Activated CD8-positive, alpha-beta memory T cell treated with anti-CD3 and anti-CD28 coated beads for 4 hours (primary cell): ENCODE results near the gene EGR1.
"Not testable (repeated sequence)": the region's sequence is repeated elsewhere in the genome, so short reads cannot be mapped to it uniquely, and the experiment has no call there.

Experiments
- DNase-seq, 2 donors: peaks; one replicate each; pipeline ENCODE4 v3.0.0-alpha.2; 2020; ENCODE audit warnings: low read depth in 2 of 2

Gene EGR1

GRCh38 chr5:138469540-138470321 lies 4.5 kb downstream of the EGR1 start:
- DNase-seq, result peak in 1 of 2 donors; percentile 29

DNA sequence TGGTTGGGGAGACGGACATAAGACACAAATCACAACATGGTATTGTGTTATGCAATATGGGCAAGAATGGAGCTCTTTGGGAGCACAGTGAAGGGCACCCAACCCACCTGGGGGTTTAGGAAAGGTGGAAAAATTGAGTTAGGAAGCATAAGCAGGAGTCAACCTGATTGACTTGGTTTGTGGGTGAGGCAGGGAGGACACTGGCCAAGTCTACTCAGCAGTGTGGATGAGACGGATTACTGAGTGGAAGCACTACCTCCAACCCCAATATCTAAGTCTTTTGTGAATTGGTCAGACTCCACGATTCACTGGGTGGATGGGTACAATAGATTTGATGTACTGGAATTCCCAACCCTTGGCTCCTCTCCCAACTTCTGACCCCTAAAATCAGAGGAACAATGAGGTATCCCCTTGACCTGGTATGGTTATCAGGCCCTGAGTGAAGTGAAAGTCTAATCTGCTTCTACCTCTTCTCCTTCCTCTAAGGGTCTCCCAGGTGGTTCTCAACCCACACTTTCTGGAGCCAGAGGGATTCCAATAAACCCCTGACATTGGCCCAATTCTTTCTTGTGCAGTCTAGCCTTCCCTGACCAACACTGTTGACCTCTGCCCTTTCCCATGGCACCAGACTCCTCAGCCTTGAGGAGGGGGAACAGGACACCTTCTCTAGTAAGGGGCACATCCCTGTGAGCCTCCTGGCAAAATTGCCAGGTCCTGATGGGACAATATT lies 5.2 kb downstream of the EGR1 start:
- DNase-seq, result no peak

DNA sequence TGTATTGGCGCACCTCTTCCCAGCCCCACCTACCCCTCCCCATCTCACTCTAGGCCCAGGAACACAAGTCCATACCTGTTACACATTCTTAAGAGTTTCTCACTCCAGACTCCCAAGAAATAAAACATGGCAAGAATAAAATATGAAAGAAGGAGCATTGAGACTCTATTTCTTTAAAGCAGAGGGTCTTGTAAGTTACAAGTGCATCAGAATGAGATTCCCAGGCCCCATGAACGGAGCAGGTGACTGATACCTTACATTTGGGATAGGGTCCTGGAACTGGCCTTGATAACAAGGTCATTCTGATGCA lies 5.7 kb downstream of the EGR1 start:
- DNase-seq, result no peak

GRCh38 chr5:138472353-138472752 lies 7.1 kb downstream of the EGR1 start:
- no peak for DNase-seq

- not testable (repeated sequence) for DNase-seq
Observed at GRCh38 chr5:138473151-138473550, 7.9 kb downstream of the EGR1 start.

GRCh38 chr5:138476918-138477317 lies 11.6 kb downstream of the EGR1 start:
- DNase-seq, result no peak

- no peak for DNase-seq
Observed at GRCh38 chr5:138482638-138483037, 17.4 kb downstream of the EGR1 start.

DNA sequence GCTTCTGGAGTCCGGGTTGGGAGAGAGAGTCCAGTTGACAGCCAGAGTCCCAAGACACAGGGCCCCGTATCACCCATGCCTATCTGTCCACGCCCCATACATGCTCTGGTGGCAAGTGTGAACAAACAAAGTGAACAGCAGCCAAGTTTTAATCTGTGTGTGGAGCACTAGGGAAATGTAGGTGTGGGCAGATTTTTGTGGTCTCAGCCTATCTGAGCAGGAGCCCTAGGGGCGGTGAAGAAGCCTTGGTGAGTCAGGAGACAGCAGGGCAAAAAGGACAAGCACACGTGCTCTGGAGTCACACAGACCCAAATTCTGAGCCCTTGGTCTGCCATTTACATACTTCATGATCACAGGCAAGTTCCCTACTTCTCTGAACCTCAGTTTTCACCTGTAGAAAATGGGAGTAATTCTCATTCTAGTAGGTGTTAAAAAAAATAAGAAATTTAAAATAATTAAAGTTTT lies 23.2 kb downstream of the EGR1 start:
- DNase-seq, result no peak

DNA sequence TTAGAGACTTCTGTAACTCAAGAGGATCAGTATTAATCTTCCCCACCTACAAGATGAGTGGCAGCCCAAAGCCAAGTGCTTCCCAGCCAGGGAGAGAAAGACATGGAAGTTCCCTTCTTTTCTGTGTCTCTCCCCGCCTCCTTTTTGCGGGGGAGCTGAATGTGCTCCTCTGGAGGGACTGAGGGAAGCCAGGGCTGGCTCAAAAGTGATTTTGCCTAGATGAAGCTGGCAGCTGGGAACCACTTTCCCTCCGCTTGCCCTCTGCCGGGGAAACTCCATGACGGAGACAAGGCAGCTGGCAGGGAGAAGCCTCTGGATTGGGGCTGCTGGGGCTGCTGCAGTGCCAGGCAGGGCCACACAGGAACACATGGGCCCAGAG lies 24.4 kb downstream of the EGR1 start:
- DNase-seq, result no peak

DNA sequence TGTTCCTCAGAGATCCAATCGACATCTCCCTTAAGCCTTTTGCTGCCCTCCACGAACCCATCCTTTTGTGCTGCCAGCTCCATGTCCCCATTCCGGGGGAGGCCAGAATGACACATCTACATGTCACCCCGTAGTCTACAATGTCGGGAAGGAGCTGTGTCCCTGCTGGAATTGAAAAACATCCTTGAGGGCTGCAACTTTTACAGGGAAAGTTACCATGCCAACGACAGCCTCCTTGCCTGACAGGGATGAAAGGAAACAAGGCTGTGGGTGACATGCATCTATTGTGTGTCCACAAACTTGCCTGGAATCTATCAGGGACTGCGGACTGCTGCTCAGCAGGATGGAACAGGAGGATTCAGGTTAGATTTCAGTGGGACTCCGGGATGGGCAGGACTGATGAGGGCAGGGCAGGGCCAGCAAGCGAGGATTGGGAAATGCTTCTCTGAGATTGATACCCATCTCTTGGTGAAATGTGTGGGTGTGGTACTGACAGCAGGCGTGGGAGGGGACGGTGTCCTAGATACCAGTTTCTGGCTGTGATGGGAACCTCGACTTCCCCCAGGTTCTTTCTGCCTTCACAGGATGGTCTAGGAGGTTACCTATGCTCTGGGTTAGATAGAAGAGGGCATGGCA lies 25.5 kb downstream of the EGR1 start:
- DNase-seq, result no peak

GRCh38 chr5:138491284-138491648 lies 26.0 kb downstream of the EGR1 start:
- no peak for DNase-seq

- peak; percentile 64 to 70 for DNase-seq
Observed at GRCh38 chr5:138491669-138492559, 26.6 kb downstream of the EGR1 start.

DNA sequence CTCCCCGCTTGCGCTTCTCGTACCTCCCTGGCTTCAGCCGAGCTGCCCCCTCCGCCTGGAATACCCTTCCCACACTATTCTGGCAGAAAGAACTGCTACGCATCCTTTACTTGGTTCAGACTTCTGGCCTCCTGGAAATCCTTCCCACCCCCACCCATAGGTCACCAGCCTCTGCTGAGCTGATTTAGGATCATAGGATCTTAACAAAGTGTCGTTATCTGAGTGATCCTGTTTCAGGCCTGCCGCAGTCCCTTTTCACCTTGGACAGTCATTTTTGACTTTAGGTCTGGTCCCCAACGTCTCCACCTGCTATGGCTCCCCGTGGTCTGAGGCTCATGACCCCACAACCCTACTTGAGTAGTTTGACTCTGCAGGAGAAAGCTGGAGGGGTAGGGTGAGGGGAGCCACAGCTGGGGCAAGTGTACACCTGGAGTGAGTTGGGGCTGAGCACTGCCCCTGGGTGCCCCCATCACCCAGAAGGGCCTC lies 27.3 kb downstream of the EGR1 start:
- no peak for DNase-seq

DNA sequence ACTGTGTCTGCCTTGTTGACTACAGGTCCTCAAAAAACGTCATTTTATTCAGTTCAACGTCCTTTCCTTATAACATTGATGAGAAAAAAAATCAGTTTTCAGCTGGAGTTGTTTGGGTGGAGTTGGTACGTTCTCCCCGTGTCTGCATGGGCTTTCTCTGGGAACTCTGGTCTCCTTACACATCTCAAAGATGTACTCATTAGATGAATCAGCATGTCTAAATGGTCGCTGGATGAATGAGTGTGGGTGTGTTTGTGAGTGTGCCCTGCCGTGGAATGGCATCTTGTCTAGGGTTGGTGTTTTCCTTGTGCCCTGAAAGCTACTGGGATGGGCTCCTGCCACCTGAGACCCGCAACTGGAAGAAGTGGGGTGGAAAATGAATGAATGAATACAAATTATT lies 30.1 kb downstream of the EGR1 start:
- no peak for DNase-seq

DNA sequence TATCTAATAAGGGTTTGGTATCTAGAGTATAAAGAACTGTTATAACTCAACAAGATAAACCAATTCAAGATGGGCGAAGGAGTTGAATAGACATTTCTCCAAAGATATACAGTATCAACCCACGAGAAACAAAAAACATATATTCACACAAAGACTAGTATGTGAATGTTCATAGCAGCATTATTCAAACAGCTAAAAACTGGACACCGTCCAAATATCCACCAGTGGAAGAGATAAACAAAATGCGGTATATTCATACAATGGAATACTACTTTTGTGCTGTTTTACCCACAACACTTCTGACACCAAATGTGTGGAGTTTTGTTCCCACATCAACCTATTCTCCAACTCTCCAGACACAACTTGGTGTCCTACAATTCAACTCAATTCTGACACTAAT lies 33.1 kb downstream of the EGR1 start:
- DNase-seq, result no peak

DNA sequence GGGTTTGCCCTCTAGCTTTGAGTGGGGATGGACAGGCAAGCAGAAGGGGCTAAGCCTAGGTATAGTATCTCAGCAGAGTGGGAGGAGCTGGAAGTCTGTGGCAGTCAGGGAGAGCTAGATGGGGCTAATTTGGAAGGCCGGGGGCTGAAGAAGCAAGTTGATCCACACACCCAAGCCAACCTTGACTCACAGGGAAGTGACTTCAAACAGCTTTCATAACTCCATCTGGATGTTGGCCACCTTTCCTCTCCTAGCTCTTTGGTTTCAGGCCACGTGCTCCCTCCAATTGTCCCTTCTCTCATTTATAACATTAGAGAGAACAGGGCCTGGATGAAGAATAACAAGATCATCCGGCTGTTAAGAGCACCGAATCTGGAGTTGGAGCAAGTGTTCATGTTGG lies 36.8 kb downstream of the EGR1 start:
- DNase-seq, result no peak

- DNase-seq, result no peak
Observed at GRCh38 chr5:138502521-138502920, 37.2 kb downstream of the EGR1 start.

DNA sequence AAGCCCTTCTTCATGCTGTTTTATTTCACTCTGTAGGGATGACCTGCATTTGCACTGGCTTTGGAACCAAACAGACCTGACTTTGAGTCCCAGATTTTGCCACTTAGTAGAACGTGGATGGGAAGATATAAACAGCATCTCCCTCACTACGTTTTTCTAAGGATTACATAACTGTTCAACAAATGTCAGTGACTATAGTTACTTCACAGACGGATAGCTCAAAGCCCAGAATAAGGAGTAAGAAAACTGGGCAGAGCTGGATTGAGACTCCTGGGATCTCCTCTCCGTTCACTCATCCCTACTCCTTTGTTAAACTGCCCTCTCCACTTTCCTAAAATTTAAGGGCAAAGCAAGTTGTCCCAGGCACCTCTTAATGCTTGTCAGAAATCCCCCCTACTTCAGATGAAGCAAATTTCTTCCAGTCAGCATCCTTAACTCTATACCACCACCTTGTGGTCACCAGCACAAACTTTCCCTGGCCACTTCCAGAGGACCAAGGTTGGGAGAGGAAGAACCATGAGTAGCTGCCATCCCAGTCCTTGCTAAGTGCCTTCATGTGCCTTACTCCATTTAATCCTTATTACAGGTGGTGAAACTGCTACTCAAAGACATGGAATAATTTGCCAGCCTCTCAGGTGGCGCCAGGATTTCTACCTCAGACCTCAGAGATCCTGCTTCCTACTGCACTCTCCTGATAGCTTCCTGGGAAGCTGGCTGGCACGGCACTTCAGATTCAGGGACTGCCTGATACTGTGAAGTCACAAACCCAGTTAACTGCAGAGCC lies 38.4 kb downstream of the EGR1 start:
- DNase-seq, result no peak

GRCh38 chr5:138504799-138505198 lies 39.5 kb downstream of the EGR1 start:
- no peak for DNase-seq

GRCh38 chr5:138506370-138507306 lies 41.4 kb downstream of the EGR1 start:
- DNase-seq, result no peak
